Muscle of back (tissue), 13 donors: ENCODE data around the gene UEVLD. TPM values are rescaled to one million over a fixed set of nuclear protein-coding genes. Genes with fewer than 3 reads are reported as not detected.

Experiments
- DNase-seq, 3 donors: peaks; one replicate each; pipeline versions ENCODE4 v3.0.0 to v3.0.0-alpha.2; 2013
- long read RNA-seq, 9 donors: transcript quantifications; one replicate each; lab custom pipeline, GENCODE V29; 2026
- polyA plus RNA-seq, 10 donors: library from polyadenylated mRNA; unstranded; fragments of 120-200 nt; gene quantifications; one replicate each; pipeline ENCODE4 v1.2.1, GENCODE V29; 2013; ENCODE audit not compliant: insufficient read length in 10 of 10

The UEVLD gene
- 10 to 100 TPM; 10.3 to 16.4 (median 13.1) TPM for polyA plus RNA-seq
- long read RNA-seq, donor 1, partial matches to known transcripts = 0 of 1 reads
- long read RNA-seq, donor 1, other reads (novel, unspliced or antisense) = 0 of 1 reads
- long read RNA-seq, donor 2, full-length matches to known transcripts = 3 of 3 reads
- long read RNA-seq, donor 2, partial matches to known transcripts = 0 of 3 reads
- long read RNA-seq, donor 2, other reads (novel, unspliced or antisense) = 0 of 3 reads
- long read RNA-seq, donor 3 = 0 reads
- long read RNA-seq, donor 4, full-length matches to known transcripts = 6 of 6 reads
- long read RNA-seq, donor 4, partial matches to known transcripts = 0 of 6 reads
- long read RNA-seq, donor 4, other reads (novel, unspliced or antisense) = 0 of 6 reads
- long read RNA-seq, donor 5, full-length matches to known transcripts = 6 of 6 reads
- long read RNA-seq, donor 5, partial matches to known transcripts = 0 of 6 reads
- long read RNA-seq, donor 5, other reads (novel, unspliced or antisense) = 0 of 6 reads
- long read RNA-seq, donor 6, partial matches to known transcripts = 0 of 3 reads
- long read RNA-seq, donor 6, other reads (novel, unspliced or antisense) = 0 of 3 reads
- long read RNA-seq, donor 7, full-length matches to known transcripts = 4 of 4 reads
- long read RNA-seq, donor 7, partial matches to known transcripts = 0 of 4 reads
- long read RNA-seq, donor 7, other reads (novel, unspliced or antisense) = 0 of 4 reads
- long read RNA-seq, donor 8 = 0 reads
- long read RNA-seq, donor 9 = 0 reads

DNA sequence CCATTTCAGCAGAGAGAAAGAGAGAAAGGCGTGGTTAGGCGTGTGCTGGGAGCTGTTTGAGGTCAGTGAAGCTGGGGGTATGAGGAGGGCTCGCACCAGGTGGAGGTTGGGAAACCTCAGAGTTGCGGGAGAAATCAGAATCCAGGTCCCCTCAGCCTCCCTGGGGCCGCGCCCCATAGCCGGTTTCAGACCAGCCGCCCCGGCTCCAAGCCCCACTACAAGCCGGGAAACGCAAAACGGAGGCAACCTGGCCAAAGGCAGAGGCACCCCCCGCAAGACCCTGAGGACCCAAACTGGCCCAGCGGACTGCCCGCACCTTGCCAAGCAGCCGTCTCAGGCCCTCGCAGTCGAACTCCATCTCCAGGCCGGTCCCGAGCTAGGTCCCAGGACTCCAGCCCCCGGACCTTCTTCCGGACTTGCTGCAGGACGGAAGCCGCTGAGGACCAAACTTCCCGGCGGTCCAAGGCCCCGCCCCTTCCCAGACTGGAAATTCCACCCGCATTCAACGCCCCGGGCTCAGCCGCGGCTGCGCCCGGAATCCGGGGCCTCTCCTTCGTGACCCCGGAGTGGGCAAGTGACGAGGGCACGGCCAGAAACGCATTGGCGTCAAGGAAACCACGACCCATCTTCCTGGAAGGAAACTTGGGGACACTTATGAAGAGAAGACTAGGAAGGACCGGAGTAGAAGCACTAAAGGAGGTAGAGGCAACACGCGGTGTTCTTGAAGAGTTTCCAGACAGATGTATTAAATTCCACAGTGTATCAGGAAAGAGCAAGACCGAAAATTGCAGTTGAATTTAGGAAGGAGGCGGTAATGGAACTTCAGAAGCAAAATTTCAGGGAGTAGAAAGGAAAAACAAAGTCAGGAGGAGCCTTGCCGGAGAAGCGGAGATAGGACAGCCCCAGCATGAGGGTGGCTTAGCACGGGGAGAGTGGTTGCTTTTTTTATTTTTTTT is at the start of gene UEVLD:
Gene UEVLD (minus strand): TSS at position 438 of the 956 bp plus-strand sequence. CDS start 80 bp downstream, at position 358.
- DNase-seq = peak; percentile 89 to 97 (median 94)

DNA sequence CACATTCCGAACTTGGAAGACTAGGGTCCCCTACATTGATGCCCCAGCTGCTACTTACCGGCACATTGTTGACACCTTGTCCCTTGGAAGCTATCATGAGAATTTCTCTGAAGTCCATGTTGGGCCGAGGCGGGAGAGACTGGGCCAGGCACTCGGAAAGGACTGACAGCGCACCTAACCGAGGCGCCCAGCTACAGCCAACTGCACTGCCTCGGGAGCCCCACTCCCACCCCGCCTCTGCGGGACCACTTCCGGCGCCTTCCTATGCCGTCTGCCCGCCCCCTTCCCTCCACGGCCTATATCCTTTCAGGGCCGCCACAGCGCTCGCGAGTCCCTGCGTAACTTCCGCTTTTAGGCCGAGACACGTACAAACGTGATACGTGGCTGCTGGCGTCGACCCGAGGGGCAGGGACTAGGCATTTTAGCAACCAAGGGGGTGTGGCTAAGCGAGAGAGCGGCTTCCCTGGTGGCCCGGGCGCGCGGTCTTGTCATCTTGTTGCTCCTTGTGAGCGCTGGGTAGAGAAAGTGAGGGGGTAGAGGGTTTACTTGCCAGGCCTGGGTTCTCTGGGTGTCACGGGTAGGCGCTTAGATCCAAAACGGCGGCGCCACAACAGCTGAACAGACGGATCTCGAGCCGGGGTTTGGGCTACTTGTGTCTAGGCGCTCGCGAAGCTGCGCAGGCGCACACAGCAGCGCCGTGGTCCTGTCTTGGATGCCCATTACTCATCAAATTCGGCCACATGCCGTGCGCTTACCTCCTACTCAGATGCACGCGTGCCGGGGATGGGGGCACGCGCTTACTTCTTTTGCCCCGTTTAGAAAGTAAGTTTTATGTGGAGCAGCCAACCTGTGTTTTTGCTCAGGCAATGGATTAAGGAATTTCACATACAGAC is 45.9 kb upstream of the UEVLD start, which contains the start of gene SPTY2D1:
Gene SPTY2D1 (minus strand): TSS at position 203 of the 893 bp plus-strand sequence. CDS start 85 bp downstream, at position 118.
- DNase-seq = peak; percentile 99 to 100 (median 100)

DNA sequence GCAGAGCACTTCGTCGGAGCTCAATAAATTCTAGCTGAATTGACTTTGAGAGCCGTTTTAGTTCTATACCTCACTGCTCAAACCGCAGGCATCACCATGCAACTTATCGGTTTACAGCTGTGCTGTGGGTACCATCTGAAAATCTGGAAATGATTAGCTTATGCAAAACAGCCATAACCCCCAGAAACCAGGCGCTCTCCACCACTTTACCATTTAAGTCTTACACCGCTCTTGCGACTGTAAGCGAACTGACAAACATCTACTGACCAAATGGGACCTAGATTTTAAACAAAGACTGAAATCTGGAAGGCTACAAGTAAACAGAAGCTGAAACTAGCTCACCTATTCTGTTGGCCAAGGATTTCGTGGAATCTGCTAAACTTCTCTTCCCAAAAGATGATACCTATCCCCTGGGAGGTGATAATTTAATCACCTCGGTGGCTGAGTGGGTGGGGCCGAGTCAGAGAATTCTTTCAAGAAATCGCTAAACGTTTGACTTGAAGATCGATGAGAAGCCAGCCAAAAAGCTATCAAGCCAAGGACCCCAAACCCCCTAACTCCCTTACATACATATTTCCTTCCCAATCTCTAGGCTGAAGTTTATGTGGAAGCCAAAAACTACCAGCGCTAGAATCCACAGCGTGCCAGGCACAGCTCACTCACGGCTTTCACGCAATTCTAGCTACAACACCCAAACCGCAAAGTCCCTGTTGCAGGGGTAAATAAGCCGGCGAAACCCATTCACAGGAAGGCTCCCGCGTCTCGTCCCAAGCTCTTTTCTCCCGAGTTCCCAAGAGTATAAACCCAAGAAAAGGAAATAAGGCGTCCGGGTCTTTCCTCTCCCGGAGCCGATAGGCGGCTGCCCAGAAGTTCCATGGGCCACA is 45.0 kb upstream of the UEVLD start:
- no peak for DNase-seq

DNA sequence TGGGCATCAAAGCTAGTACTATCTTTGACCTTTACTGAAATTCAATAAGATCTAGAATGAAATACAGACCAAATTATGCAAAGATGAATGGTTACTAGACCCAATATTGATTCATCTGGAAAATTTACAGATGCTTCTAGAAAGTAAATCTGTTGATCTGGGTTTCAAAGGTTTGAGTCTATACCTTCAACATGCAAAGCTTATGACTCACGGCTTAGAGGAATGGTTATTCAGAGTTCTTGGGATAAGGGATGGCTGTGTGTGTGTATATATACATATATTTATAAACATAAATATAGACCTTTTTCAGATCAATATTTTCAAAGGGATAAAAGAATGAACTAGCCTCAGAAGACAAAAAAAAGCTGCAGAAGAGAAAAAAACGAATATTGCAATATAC is 44.3 kb upstream of the UEVLD start:
- DNase-seq = no peak

DNA sequence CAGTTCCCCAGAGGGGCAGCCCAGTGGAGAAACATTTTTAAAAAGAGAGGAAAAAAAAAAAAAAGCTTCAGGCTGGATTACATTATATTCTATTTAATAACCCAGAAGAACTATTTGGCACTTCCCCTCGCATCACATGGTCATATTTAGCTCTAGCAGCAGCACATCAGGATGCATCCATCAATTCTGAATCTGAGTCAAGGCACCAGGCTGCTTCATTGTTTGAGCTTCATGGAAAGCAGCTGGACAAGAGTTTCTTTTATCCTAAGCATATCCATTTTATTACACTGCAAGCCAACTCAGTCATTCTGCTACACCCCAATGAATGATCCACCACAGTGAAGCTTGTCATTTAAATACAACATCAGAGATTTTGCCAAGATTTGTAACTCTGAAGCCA is 35.6 kb upstream of the UEVLD start:
- DNase-seq = no peak

DNA sequence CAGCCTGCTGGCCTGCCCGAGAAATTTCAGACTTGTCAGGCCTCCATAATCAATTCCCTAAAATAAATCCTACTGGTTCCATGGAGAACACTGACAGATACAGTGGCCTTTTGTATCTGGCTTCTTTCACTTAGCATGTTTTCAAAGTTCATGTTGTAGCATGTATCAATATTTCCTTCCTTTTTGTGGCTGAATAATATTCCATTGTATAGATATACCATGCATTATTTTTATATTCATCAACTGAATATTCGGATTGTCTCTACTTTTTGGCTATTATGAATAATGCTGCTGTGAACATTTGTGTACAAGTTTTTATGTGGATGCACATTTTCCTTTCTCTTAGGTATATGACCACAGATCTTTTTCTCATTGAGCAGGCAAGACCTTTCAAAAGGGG is 35.2 kb upstream of the UEVLD start:
- no peak for DNase-seq

DNA sequence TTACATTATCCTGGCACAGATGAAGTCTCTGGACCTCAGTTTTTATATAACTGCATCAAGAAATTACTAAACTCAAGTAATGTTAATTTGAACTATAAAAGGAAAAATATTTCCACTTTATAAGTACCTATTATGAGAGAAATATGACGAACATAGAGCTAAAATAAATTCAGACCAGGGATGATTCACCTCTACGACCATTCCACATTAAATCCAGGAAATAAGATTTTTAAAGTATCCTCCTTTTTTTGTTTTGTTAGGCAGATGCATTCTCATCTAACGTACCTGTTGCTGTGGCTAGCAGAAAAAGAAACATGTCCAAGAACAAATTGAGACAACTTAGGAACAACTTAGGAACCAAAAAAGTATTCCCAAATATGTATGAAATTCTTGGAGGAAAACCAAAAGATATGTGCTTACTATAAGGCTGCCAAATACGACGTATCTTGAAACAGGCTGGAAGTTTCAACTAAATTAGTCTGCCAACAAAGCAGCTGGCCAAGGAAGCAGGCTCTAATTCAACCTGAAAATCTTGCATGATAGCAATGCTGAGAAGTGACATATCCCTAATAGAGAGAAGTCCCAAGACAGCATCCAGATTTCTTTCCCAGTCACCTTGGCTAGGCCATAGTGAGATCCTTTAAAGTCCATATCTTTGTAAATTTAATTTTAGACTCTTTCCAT is 29.9 kb upstream of the UEVLD start:
- peak in 2 of 3 donors; percentile 33 to 45 for DNase-seq

DNA sequence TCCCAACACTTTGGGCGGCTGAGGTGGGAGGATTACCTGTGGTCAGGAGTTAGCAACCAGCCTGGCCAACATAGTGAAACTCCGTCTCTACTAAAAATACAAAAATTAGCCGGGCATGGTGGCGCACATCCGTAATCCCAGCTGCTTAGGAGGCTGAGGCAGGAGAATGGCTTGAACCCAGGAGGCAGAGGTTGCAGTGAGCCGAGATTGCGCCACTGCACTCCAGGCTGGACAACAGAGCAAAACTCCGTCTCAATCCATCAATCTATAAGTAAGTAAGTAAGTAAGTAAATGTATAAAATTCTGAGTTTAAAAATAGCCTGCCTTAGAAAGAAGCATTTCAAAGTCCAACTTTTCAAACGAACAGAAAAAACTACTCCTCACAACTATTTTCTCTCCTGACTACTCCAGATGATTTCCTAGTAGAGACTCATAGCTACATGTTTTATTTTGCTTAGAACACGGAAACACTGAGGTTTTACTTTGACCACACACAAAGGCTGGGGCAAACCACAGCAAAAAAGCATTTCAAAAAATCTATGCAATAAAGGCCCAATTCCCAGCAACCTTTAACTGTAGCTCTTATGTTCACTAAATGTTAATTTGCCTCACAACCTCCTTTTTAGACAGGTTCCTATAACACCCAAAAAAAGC is 29.3 kb upstream of the UEVLD start:
- DNase-seq = peak in 2 of 3 donors; percentile 10 to 18

DNA sequence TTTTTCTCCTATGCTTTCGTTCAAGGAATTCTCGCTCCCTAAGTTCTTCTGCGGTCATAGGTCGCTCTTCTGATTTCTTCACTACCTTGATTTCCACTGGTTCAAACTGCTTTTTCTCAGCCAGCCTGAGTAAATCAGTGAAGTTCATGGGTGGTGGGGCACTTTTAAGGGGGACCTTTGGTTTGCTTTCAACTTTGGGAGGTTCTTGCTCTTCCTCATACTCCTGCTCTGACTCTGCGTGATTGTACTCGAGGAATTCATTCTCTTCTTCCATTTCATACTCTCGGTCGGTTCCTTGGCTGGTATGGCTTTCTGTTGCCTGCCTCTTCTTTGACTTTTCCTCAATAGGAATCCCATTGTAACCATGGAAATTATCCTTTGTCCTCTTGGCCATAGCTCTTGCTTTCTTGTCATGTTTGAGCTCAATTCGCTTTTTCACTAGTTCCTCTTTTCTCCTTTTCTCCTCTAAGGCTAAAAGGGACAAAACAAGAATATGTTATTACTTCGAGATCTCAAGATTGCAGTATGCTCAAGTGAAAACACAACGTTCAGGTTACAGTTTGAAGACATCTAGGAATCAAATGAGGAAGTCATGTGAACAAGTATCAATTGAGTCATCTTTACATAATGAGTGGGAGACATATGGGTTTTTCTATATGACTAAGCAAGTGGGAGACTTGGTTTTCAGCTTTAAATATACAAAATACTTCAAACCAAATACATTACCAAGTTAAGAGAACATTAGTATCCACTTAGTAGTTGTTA is 27.3 kb upstream of the UEVLD start:
- DNase-seq = no peak

DNA sequence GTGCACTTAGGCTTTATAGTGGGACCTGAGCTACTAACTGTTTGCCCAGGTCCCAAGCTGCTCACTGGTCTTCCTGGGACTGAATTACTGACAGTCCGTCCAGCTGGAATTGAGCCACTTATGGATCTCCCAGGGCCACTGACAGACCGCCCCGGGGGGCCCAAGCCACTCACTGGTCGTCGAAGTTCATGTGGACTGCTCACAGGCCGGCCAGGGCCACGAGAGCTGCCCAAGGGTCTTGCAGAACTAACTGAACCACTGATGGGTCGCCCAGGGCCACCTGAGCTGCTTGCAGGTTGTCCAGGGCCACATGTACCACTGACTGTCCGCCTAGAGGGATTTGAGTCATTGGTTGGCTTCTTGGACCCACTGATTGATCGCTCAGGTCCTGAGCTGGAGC is 26.1 kb upstream of the UEVLD start:
- DNase-seq = no peak

DNA sequence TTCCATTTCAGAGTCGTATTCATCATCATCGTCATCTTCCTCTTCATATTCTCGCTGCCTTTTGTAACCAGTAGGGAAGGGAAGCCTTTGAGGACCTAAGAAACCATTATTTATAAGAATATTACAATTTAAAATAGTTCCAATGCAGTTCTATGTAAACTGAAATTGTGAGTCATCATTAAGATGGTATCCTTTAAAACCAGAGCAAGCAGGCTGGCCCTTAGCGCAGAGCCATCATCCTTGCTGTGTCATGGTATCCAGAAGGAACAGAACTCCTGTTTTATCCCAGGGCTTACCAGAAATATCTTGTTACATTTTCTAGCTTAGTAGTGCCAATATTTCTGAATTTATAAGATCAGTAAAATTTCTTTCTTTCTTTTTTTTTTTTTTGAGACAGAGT is 23.9 kb upstream of the UEVLD start:
- DNase-seq = no peak

DNA sequence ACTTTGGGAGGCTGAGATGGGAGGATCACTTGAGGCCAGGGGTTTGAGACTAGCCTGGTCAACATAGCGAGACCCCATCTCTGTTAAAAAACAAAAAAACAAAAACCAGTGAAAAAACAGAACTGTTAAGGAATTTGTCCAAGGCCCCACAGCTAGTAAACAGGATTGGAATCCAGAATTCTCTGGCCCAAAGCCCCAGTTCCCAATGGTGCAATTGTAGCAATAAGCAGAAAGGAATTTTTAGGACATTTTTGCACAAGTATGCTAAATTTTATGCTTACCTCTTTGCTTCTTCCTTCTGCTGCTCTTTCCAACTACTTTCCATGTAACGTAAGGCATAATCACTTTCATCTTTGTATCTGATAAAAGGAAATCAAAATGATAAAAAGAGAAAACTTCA is 22.7 kb upstream of the UEVLD start:
- DNase-seq = no peak

DNA sequence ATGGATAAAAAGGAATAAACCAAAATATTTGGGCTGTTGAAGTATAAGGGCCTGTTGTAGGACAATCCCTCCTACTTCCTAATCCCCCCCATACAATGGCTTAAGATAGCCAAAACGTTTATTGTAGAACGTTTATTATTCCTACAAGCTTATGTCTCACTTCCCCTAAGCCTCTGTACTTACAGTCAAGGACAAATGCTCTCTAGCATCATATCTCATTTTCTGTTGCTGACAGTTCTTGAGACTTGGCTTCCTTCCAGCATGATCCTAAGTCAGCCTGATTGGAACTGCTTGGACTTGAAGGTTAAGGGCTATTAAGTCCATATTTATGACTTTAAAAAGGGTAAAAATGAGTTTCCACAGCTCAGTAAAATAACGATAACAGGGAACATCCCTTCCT is 19.8 kb upstream of the UEVLD start:
- no peak for DNase-seq

DNA sequence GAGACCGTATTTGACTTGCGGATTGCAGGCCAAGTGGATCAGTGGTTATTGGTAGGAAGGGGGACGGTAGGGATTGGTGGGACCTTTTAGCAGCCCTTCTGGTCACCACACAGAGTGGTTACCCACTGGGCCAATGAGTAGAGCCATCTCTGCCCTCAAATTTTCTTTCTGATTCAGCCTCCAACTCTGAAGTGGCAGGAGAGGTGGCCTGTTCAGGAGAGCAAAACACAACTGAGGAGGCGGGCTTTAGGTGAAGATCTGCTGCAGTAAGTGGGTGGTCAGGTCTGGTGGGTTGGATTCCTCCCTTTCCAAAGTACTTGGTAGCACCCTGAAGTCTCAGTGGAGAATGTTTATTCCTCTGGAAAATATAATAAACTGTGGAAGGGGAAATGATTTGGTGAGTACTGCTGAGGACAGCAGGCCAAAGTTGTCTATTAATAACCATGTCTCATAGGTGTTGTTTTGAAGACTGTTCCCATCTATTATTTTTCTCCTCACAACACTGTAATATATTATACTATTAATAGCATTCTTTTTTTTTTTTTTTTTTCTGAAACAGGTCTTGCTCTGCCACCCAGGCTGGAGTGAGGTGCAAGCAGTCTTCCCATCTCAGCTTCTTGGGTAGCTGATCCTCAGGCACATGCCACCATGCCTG is 12.5 kb upstream of the UEVLD start:
- no peak for DNase-seq

DNA sequence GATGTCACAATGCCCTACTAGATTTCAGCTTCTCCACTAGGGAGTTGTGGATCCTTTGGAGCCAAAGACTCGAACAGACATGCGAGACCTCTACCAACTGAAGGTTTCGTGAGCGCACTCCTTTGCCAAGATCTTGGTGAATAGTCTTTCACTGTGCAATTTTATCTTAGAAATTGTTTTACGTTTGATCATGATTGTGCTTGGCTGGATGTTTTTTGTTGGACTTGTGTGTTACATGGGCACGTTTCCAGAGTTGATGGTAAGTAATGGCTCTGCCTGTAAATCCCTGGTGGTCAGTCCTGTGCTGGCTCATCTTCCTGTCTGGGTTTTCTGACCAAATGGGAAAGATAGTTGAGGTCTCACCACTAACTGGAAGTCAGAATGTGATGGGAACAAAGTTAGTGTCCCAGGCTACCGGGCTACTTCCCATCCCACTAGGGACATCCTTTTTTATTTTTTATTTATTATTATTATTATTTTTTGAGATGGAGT is 11.3 kb upstream of the UEVLD start, which contains the start of gene MISFA:
Gene MISFA (plus strand): TSS at position 51 of the 492 bp plus-strand sequence. CDS start 140 bp downstream, at position 191.
- DNase-seq = no peak

DNA sequence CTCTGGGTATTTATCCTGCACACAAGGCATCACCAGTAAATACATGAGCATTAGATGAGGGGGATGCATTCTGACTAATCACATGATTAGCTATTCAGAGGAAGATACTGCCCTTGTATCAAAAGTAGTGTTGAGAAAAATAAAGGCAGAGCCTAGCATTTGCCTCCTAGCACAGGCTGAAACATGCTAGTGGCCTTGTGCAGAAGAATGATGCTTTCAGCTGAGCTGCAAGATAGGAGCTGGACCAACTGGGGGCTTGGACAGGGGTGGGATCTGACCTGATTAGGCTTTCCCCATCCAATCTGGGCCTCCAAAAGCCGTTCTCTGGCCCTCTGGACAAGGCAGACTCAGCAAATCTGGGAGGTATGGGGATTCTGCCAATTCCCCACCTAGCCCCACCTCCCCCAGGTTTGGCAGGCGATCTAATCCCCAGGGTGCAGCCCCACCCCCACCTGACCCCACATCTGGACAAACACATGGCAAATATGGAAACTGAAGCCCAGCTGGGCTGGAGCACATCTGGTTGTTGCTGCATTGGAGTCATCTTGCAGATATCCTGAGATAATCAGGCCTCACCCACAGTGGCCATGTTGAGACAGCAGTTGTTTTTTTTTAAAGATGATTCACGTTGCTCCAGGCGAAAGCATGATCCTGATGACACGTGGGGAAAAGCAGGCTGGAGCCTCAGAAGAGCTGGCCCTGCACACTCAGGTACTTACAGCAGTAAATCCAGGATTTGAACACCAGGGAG is 6.6 kb upstream of the UEVLD start:
- DNase-seq = no peak
